ENCODE results near the gene DNAH11.

DNAH11 gene

DNA sequence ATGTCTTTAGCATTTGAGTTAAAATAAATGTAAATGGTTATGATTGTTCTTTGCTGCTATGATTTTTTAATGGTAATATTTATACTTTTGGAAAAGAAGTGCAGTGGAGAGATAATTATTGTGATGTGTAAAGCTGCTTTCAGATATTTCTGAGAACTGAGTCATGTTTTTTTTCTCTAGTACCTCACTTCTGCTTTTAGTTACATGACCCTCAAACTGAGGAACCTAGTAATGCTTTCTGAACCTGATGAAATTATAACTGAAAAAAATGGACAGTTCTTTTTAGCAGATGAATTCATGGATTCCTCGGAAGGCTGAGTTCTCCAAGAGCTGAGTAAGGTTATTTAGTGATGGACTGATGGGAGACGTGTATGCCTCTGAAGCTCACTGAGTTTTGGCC, 235.1 kb downstream of the DNAH11 start:
- H3K27ac ChIP-seq = no peak overlapping the region
- TF ChIP-seq, protein P1, sequence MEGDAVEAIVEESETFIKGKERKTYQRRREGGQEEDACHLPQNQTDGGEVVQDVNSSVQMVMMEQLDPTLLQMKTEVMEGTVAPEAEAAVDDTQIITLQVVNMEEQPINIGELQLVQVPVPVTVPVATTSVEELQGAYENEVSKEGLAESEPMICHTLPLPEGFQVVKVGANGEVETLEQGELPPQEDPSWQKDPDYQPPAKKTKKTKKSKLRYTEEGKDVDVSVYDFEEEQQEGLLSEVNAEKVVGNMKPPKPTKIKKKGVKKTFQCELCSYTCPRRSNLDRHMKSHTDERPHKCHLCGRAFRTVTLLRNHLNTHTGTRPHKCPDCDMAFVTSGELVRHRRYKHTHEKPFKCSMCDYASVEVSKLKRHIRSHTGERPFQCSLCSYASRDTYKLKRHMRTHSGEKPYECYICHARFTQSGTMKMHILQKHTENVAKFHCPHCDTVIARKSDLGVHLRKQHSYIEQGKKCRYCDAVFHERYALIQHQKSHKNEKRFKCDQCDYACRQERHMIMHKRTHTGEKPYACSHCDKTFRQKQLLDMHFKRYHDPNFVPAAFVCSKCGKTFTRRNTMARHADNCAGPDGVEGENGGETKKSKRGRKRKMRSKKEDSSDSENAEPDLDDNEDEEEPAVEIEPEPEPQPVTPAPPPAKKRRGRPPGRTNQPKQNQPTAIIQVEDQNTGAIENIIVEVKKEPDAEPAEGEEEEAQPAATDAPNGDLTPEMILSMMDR (conservative IDR thresholded peaks at IDR 0.05) = no peak
- TF ChIP-seq ZFX (IDR thresholded peaks at IDR 0.05) = no peak

GRCh38 chr7:21778953-21779352, 236.1 kb downstream of the DNAH11 start:
- no peak for TF ChIP-seq ZFX (IDR thresholded peaks at IDR 0.05)
- TF ChIP-seq, protein P1 (conservative IDR thresholded peaks at IDR 0.05) = no peak

DNA sequence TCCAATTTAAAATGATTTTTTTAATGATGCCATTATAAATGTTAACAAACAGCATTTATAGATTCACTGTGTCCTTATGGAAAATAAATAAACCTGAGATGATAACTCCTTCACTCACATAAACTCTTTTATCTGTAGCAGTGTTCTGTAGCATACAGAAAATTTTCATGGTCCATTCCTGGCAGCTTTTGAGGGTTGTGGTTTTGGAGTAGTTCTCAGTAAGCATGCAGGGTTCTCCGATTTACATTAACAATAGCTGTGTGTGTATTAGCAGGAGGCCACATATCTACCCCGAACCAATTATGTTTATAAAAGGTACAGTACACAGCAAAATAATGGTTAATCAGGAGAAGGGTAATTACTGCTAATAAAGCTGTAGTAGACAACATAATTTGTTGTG, 240.2 kb downstream of the DNAH11 start:
- no peak for TF ChIP-seq ZFX (IDR thresholded peaks at IDR 0.05)
- TF ChIP-seq, protein P1 (conservative IDR thresholded peaks at IDR 0.05) = no peak
- H3K27ac ChIP-seq = no peak overlapping the region

More at GRCh38 chr7:21778953-21779352, 236.1 kb downstream of the DNAH11 start:
- no peak overlapping the region for H3K27ac ChIP-seq

DNA sequence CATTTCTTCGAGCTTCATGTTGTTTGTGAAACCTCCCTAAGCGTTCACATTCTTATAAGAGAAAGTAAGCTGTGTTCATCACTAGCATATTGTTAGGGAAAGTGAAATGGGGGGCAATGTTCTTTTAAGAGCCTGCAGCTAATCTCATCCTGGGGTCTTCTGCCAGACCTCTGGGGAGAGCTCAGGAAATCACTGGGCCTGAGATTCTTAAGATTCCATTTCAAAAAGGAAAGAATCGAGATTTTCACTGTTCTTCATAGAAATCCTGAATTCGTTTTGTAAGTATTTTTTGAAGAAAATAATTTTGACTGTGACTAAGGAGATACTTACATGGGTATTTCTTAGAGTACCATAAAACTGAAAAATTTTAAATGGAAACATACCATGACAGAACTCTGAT, 242.2 kb downstream of the DNAH11 start:
- TF ChIP-seq, protein P1 (conservative IDR thresholded peaks at IDR 0.05) = no peak
- no peak for TF ChIP-seq ZFX (IDR thresholded peaks at IDR 0.05)
- no peak overlapping the region for H3K27ac ChIP-seq

GRCh38 chr7:21805791-21806190, 263.0 kb downstream of the DNAH11 start:
- TF ChIP-seq ZFX (IDR thresholded peaks at IDR 0.05) = no peak
- TF ChIP-seq, protein P1 (conservative IDR thresholded peaks at IDR 0.05) = no peak
- H3K27ac ChIP-seq = no peak overlapping the region

- TF ChIP-seq, protein P1 (conservative IDR thresholded peaks at IDR 0.05) = no peak
- no peak overlapping the region for H3K27ac ChIP-seq
Measured at GRCh38 chr7:21806388-21806787, 263.5 kb downstream of the DNAH11 start.

- H3K27ac ChIP-seq = no peak overlapping the region
- TF ChIP-seq ZFX (IDR thresholded peaks at IDR 0.05) = no peak
- TF ChIP-seq, protein P1 (conservative IDR thresholded peaks at IDR 0.05) = no peak
Measured at GRCh38 chr7:21819048-21819447, 276.2 kb downstream of the DNAH11 start.

Data from C4-2B (cell line).